HG03342 (cell line): ENCODE measurements around the gene MRPS31.
A peak's percentile ranks its signal among the peaks of the same experiment; 100 is the strongest.
"Not testable (repeated sequence)": the region's sequence is repeated elsewhere in the genome, so short reads cannot be mapped to it uniquely, and the experiment has no call there.

Source experiments
- ATAC-seq: cut with Tn5 transposase; IDR thresholded peaks from one replicate; pipeline ENCODE4 v1.9.1; 2021; ENCODE audit warnings: mild to moderate bottlenecking, moderate library complexity; ENCODE audit not compliant: unreplicated experiment

Gene MRPS31

GRCh38 chr13:40764587-40765403 is 6.2 kb downstream of the MRPS31 start:
- no peak for ATAC-seq

GRCh38 chr13:40762849-40763248 is 8.1 kb downstream of the MRPS31 start:
- ATAC-seq = no peak

GRCh38 chr13:40758811-40759210 is 12.2 kb downstream of the MRPS31 start:
- ATAC-seq = no peak

GRCh38 chr13:40756042-40756441 is 14.9 kb downstream of the MRPS31 start:
- ATAC-seq = no peak

GRCh38 chr13:40755082-40755700 is 15.8 kb downstream of the MRPS31 start:
- no peak for ATAC-seq

GRCh38 chr13:40749327-40749726 is 21.7 kb downstream of the MRPS31 start:
- no peak for ATAC-seq

- ATAC-seq = not testable (repeated sequence)
Measured at GRCh38 chr13:40735232-40735548, 35.8 kb downstream of the MRPS31 start.

- ATAC-seq = not testable (repeated sequence)
Measured at GRCh38 chr13:40734536-40735231, 36.3 kb downstream of the MRPS31 start.

- no peak for ATAC-seq
Measured at GRCh38 chr13:40732658-40733057, 38.3 kb downstream of the MRPS31 start.

GRCh38 chr13:40728595-40728994 is 42.4 kb downstream of the MRPS31 start:
- ATAC-seq = no peak

- ATAC-seq = not testable (repeated sequence)
Measured at GRCh38 chr13:40714433-40714832, 56.6 kb downstream of the MRPS31 start.

- ATAC-seq = no peak
Measured at GRCh38 chr13:40706439-40706838, 64.6 kb downstream of the MRPS31 start.

GRCh38 chr13:40697711-40698110 is 73.3 kb downstream of the MRPS31 start:
- peak; percentile 84 for ATAC-seq

GRCh38 chr13:40694426-40694825 is 76.6 kb downstream of the MRPS31 start:
- no peak for ATAC-seq

GRCh38 chr13:40692946-40693345 is 78.0 kb downstream of the MRPS31 start:
- ATAC-seq = peak; percentile 49

GRCh38 chr13:40688781-40689180 is 82.2 kb downstream of the MRPS31 start:
- no peak for ATAC-seq

- no peak for ATAC-seq
Measured at GRCh38 chr13:40682449-40683240, 88.3 kb downstream of the MRPS31 start.

- ATAC-seq = no peak
Measured at GRCh38 chr13:40681341-40682146, 89.4 kb downstream of the MRPS31 start.

- no peak for ATAC-seq
Measured at GRCh38 chr13:40680659-40681323, 90.2 kb downstream of the MRPS31 start.

GRCh38 chr13:40679480-40679985 is 91.5 kb downstream of the MRPS31 start:
- ATAC-seq = no peak
